ENCODE data around the gene SAMD1.

GRCh38 chr19:14139944-14140343 is 49.4 kb upstream of the SAMD1 start:
- no peak for TF ChIP-seq POLR2AphosphoS5 (IDR thresholded peaks at IDR 0.05)
- no peak for TF ChIP-seq CTCF (IDR thresholded peaks at IDR 0.05)

Data from prostate gland (tissue), 2 donors.